PC-9 (cell line): ENCODE measurements around the gene TLL2. TPM values are rescaled to one million over a fixed set of nuclear protein-coding genes. Genes with fewer than 3 reads are reported as not detected.

Experiments
- BruUV-seq: library from RNA; stranded (reverse); fragments of 400-500 nt; replicated peaks from 2 replicates; lab custom pipeline; 2021; lab: Mats Ljungman, UMichigan
- CTCF ChIA-PET: fragments of 300-600 bp; sonication (Branson Sonifier 250); formaldehyde crosslinking; loops from one replicate; lab custom pipeline; 2022; ENCODE audit warnings: antibody characterized with exemption; lab: Charles Lee
- POLR2A ChIA-PET: fragments of 300-600 bp; sonication (Branson Sonifier 250); formaldehyde crosslinking; loops from one replicate; lab custom pipeline; 2022; ENCODE audit warnings: antibody characterized with exemption; ENCODE audit not compliant: unreplicated experiment; lab: Charles Lee
- DNase-seq, 2 experiments: peaks; one replicate each; pipeline versions ENCODE4 v3.0.0 to v3.0.0-alpha.2; 2015 to 2022; ENCODE audit warnings: mixed read lengths in 1 of 2
- H2AFZ ChIP-seq: fragments of 200-600 bp; sonication (generic); 2 replicates; pipeline ENCODE4 v1.8.1; 2017; ENCODE audit warnings: antibody characterized with exemption
- H3F3A ChIP-seq: fragments of 200-600 bp; sonication (generic); 2 replicates; pipeline ENCODE4 v1.8.1; 2017; ENCODE audit warnings: antibody characterized with exemption, mild to moderate bottlenecking, low read depth; ENCODE audit not compliant: insufficient read depth
- H3K27ac ChIP-seq: fragments of 200-600 bp; sonication (generic); 2 replicates; pipeline ENCODE4 v1.6.1; 2016; ENCODE audit warnings: mixed run types
- H3K27me3 ChIP-seq: fragments of 200-600 bp; sonication (generic); 2 replicates; pipeline ENCODE4 v1.6.1; 2016; ENCODE audit warnings: low read depth, mixed run types; ENCODE audit not compliant: insufficient read depth
- H3K36me3 ChIP-seq: fragments of 200-600 bp; sonication (generic); 2 replicates; pipeline ENCODE4 v1.6.1; 2016; ENCODE audit warnings: low read depth, mixed run types
- H3K4me1 ChIP-seq: fragments of 200-600 bp; sonication (generic); replicated peaks from 2 replicates; pipeline ENCODE4 v1.6.1; 2016; ENCODE audit warnings: mixed run types; ENCODE audit not compliant: insufficient read depth
- H3K4me2 ChIP-seq: fragments of 200-600 bp; sonication (generic); 2 replicates; pipeline ENCODE4 v1.6.1; 2017; ENCODE audit warnings: mixed run types
- H3K4me3 ChIP-seq: fragments of 200-600 bp; sonication (generic); 2 replicates; pipeline ENCODE4 v1.6.1; 2016; ENCODE audit warnings: mixed run types
- H3K79me2 ChIP-seq: fragments of 200-600 bp; sonication (generic); 2 replicates; pipeline ENCODE4 v1.6.1; 2017; ENCODE audit warnings: low read depth, mixed run types
- H3K9me2 ChIP-seq: fragments of 200-600 bp; sonication (generic); 2 replicates; pipeline ENCODE4 v1.8.1; 2017; ENCODE audit warnings: mild to moderate bottlenecking; ENCODE audit not compliant: insufficient read depth
- H3K9me3 ChIP-seq: fragments of 200-600 bp; sonication (generic); 2 replicates; pipeline ENCODE4 v1.8.1; 2016; ENCODE audit warnings: low read depth; ENCODE audit not compliant: insufficient read depth
- H4K20me1 ChIP-seq: fragments of 200-600 bp; sonication (generic); 2 replicates; pipeline ENCODE4 v1.8.1; 2017; ENCODE audit not compliant: insufficient read depth
- CTCF ChIP-seq: fragments of 200-600 bp; sonication (generic); conservative IDR thresholded peaks from 2 replicates; pipeline ENCODE4 v1.6.1; 2017; ENCODE audit warnings: mixed run types, antibody characterized with exemption, mild to moderate bottlenecking, moderate library complexity
- EZH2 ChIP-seq: fragments of 200-600 bp; sonication (generic); IDR thresholded peaks from 2 replicates; pipeline ENCODE4 v1.8.0; 2017; ENCODE audit warnings: antibody characterized with exemption, low read depth
- intact Hi-C: fragments of 100-400 bp; cut with micrococcal nuclease; formaldehyde crosslinking; loops from one replicate; pipeline ENCODE4 v1.10.0; 2022; ENCODE audit not compliant: unreplicated experiment
- total RNA-seq: library from RNA; stranded (reverse); gene quantifications from 2 replicates; pipeline ENCODE4 v1.2.3, GENCODE V29; 2021

TLL2 gene
- total RNA-seq, 1 experiment from 2014 or later, result not detected

DNA sequence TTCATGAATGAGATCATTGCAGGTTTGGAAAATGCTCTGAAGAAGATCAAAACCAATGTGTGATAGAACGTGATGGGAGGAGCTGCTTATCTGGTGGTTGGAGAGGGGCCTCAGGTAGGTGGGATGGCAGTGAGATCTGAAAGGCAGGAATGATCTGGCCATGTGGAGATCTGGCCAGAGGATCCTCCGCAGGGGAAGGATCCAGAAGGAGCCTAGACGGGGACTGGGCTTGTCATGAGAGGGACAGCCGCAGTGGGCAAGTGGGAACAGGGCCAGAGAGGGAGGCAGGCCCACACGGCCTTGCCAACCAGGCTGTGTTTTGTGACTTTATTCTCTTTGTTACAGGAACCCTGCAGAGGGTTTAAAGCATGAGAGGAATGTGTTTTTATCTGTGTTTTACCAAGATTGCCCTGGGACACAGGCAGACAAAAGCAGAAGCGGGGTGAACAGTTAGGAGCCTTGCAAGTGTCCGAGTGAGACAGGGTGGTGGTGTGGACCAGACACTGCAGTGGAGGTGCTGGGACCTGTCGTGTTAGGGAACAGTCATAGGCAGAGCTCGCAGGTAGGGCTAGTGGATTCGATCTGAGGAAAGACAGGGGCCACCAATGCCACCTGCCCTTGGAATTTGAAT lies 66.6 kb downstream of the TLL2 start:
- CTCF ChIA-PET, result no interaction called here

GRCh38 chr10:96441987-96442643 lies 71.6 kb downstream of the TLL2 start:
- no peak for TF ChIP-seq CTCF
- no peak for TF ChIP-seq EZH2
- Histone ChIP-seq H2AFZ (no peak overlapping the region), H3K4me3 (no peak overlapping the region), H3K9me3 (no peaks in the 10 kb centered on the region), H3K79me2 (no peaks in the 10 kb centered on the region), H3K4me2 (no peak overlapping the region), H3K27me3 (no peaks in the 10 kb centered on the region), H3K36me3 (no peaks in the 10 kb centered on the region), H3K9me2 (no peaks in the 10 kb centered on the region), H3F3A (no peaks in the 10 kb centered on the region), H3K27ac (no peak overlapping the region), H3K4me1 (no peaks in the 10 kb centered on the region), H4K20me1 (no peaks in the 10 kb centered on the region)
- ChIA-PET POLR2A (no interaction called here), CTCF (no interaction called here)
- BruUV-seq, result no TSS peak
- intact Hi-C loops, result no loop called here
- DNase-seq, result no peak

More for the DNA sequence above, 66.6 kb downstream of the TLL2 start:
- TF ChIP-seq CTCF, result no peak
- no peak for TF ChIP-seq EZH2
- Histone ChIP-seq H3K27ac (no peak overlapping the region), H3K9me2 (no peaks in the 10 kb centered on the region), H3K4me1 (no peaks in the 10 kb centered on the region), H4K20me1 (no peaks in the 10 kb centered on the region), H3K36me3 (no peaks in the 10 kb centered on the region), H3K9me3 (no peaks in the 10 kb centered on the region), H3K79me2 (no peaks in the 10 kb centered on the region), H3F3A (no peaks in the 10 kb centered on the region), H3K4me2 (no peak overlapping the region), H3K27me3 (no peaks in the 10 kb centered on the region), H2AFZ (no peak overlapping the region), H3K4me3 (no peak overlapping the region)
- POLR2A ChIA-PET, result no interaction called here
- DNase-seq, result no peak
- intact Hi-C loops, result no loop called here
- no TSS peak for BruUV-seq

- POLR2A ChIA-PET, result no interaction called here
- DNase-seq, result no peak
Measured at GRCh38 chr10:96441322-96441885, 72.3 kb downstream of the TLL2 start.

More at GRCh38 chr10:96441322-96441885, 72.3 kb downstream of the TLL2 start:
- Histone ChIP-seq H3K9me2 (no peaks in the 10 kb centered on the region), H4K20me1 (no peaks in the 10 kb centered on the region), H3K27ac (no peak overlapping the region), H2AFZ (no peak overlapping the region), H3K27me3 (no peaks in the 10 kb centered on the region), H3K36me3 (no peaks in the 10 kb centered on the region), H3K79me2 (no peaks in the 10 kb centered on the region), H3K4me1 (no peaks in the 10 kb centered on the region), H3F3A (no peaks in the 10 kb centered on the region), H3K4me2 (no peak overlapping the region), H3K9me3 (no peaks in the 10 kb centered on the region), H3K4me3 (no peak overlapping the region)
- BruUV-seq, result no TSS peak
- CTCF ChIA-PET, result no interaction called here
- intact Hi-C loops, result no loop called here
- no peak for TF ChIP-seq CTCF
- TF ChIP-seq EZH2, result no peak
